IMR-90 (cell line): ENCODE data around the gene ATP4B. TPM values are rescaled to one million over a fixed set of nuclear protein-coding genes. Genes with fewer than 3 reads are reported as not detected.

ENCODE experiments used
- ATAC-seq: fragments of 200-7000 bp; cut with Tn5 transposase; 2 replicates; pipeline ENCODE4 v1.9.1; 2020; ENCODE audit warnings: low read depth, mild to moderate bottlenecking, moderate library complexity
- BruUV-seq: library from RNA; stranded (reverse); fragments of 400-500 nt; replicated peaks from 2 replicates; lab custom pipeline; 2021; lab: Mats Ljungman, UMichigan
- CTCF ChIA-PET: fragments of 300-600 bp; formaldehyde crosslinking; extraction: SDS; loops from one replicate; lab custom pipeline; 2021; ENCODE audit warnings: antibody characterized with exemption; lab: Yijun Ruan, JAX
- POLR2A ChIA-PET: fragments of 300-600 bp; sonication (Branson Sonifier 250); formaldehyde crosslinking; loops from one replicate; lab custom pipeline; 2022; ENCODE audit warnings: antibody characterized with exemption; ENCODE audit not compliant: unreplicated experiment; lab: Charles Lee
- DNase-seq: peaks from one replicate; pipeline ENCODE4 v3.0.0; 2013
- H2AFZ ChIP-seq: replicated peaks from 2 replicates; pipeline ENCODE3; 2013; ENCODE audit warnings: low read length, mild to moderate bottlenecking; ENCODE audit not compliant: poor library complexity
- H2AK5ac ChIP-seq: 2 replicates; pipeline ENCODE4 v1.6.1; 2013; ENCODE audit warnings: low read depth, low read length, inconsistent platforms
- H2AK9ac ChIP-seq: replicated peaks from 2 replicates; pipeline ENCODE3; 2013; ENCODE audit warnings: mild to moderate bottlenecking, low read depth, low read length, moderate library complexity; ENCODE audit not compliant: poor library complexity
- H2BK120ac ChIP-seq: 2 replicates; pipeline ENCODE4 v1.6.1; 2013; ENCODE audit warnings: low read depth, low read length, inconsistent platforms
- H2BK15ac ChIP-seq: 3 replicates; pipeline ENCODE4 v1.6.1; 2013; ENCODE audit warnings: low read depth, low read length, inconsistent platforms
- H2BK20ac ChIP-seq: 2 replicates; pipeline ENCODE4 v1.6.1; 2013; ENCODE audit warnings: low read depth, mild to moderate bottlenecking, inconsistent platforms, low read length, moderate library complexity
- H2BK5ac ChIP-seq: 2 replicates; pipeline ENCODE4 v1.6.1; 2013; ENCODE audit warnings: mild to moderate bottlenecking, low read depth, low read length, inconsistent platforms; ENCODE audit not compliant: poor library complexity, severe bottlenecking
- H3K14ac ChIP-seq: replicated peaks from 2 replicates; pipeline ENCODE4 v1.6.1; 2013; ENCODE audit warnings: low read depth, low read length, inconsistent platforms
- H3K18ac ChIP-seq: 2 replicates; pipeline ENCODE4 v1.6.1; 2013; ENCODE audit warnings: low read depth, low read length, control low read depth
- H3K23ac ChIP-seq: 2 replicates; pipeline ENCODE4 v1.6.1; 2013; ENCODE audit warnings: low read depth, low read length, inconsistent platforms
- H3K27ac ChIP-seq: 2 replicates; pipeline ENCODE4 v1.5.1; 2013; ENCODE audit warnings: mild to moderate bottlenecking, control low read depth, low read length; ENCODE audit not compliant: insufficient read depth
- H3K27me3 ChIP-seq: 2 replicates; pipeline ENCODE4 v1.6.1; 2013; ENCODE audit warnings: low read length; ENCODE audit not compliant: control insufficient read depth, insufficient read depth
- H3K36me3 ChIP-seq: 2 replicates; pipeline ENCODE4 v1.6.1; 2013; ENCODE audit warnings: low read length, mixed read lengths; ENCODE audit not compliant: control insufficient read depth, insufficient read depth
- H3K4ac ChIP-seq: 2 replicates; pipeline ENCODE4 v1.6.1; 2013; ENCODE audit warnings: low read depth, low read length, inconsistent platforms
- H3K4me1 ChIP-seq: 2 replicates; pipeline ENCODE4 v1.6.1; 2013; ENCODE audit warnings: low read length, mixed read lengths; ENCODE audit not compliant: control insufficient read depth, insufficient read depth
- H3K4me2 ChIP-seq: 2 replicates; pipeline ENCODE4 v1.6.1; 2013; ENCODE audit warnings: low read depth, mild to moderate bottlenecking, control low read depth, low read length, moderate library complexity
- H3K4me3 ChIP-seq: 2 replicates; pipeline ENCODE4 v1.5.1; 2013; ENCODE audit warnings: low read depth, mild to moderate bottlenecking, control low read depth, low read length, moderate library complexity; ENCODE audit not compliant: insufficient read depth
- H3K56ac ChIP-seq: 2 replicates; pipeline ENCODE4 v1.6.1; 2013; ENCODE audit warnings: low read length, inconsistent platforms; ENCODE audit not compliant: insufficient read depth; ENCODE audit errors: extremely low read depth
- H3K79me1 ChIP-seq, 2 experiments: 2 replicates each; pipeline ENCODE4 v1.6.1; 2013; ENCODE audit warnings: low read length in 2 of 2, inconsistent platforms in 1 of 2, low read depth in 1 of 2
- H3K9ac ChIP-seq: 2 replicates; pipeline ENCODE4 v1.6.1; 2013; ENCODE audit warnings: low read depth, low read length, control low read depth
- H3K9me1 ChIP-seq: 2 replicates; pipeline ENCODE4 v1.6.1; 2013; ENCODE audit warnings: low read length, inconsistent platforms; ENCODE audit not compliant: insufficient read depth
- H3K9me3 ChIP-seq: 2 replicates; pipeline ENCODE4 v1.6.1; 2013; ENCODE audit warnings: low read length; ENCODE audit not compliant: control insufficient read depth, insufficient read depth
- H4K20me1 ChIP-seq: 2 replicates; pipeline ENCODE4 v1.6.1; 2013; ENCODE audit warnings: low read length, inconsistent platforms; ENCODE audit not compliant: insufficient read depth
- H4K5ac ChIP-seq: 2 replicates; pipeline ENCODE4 v1.6.1; 2013; ENCODE audit warnings: mild to moderate bottlenecking, low read depth, low read length, control low read depth
- H4K8ac ChIP-seq, 2 experiments: 2 replicates each; pipeline ENCODE4 v1.6.1; 2013; ENCODE audit warnings: low read depth in 2 of 2, low read length in 2 of 2, control low read depth in 1 of 2, inconsistent platforms in 1 of 2
- H4K91ac ChIP-seq: 2 replicates; pipeline ENCODE4 v1.6.1; 2013; ENCODE audit warnings: low read depth, low read length, inconsistent platforms; ENCODE audit not compliant: insufficient read depth
- BHLHE40 ChIP-seq: fragments of 150-350 bp; IDR thresholded peaks from 2 replicates; pipeline ENCODE4 v1.6.1; 2016; ENCODE audit warnings: mild to moderate bottlenecking, low read depth, low read length
- CEBPB ChIP-seq: IDR thresholded peaks from 2 replicates; pipeline ENCODE4 v1.6.1; 2012; ENCODE audit warnings: low read depth, low read length, improper control_type of control experiment
- CHD1 ChIP-seq: IDR thresholded peaks from 2 replicates; pipeline ENCODE4 v1.6.1; 2012; ENCODE audit warnings: low read depth, low read length, improper control_type of control experiment
- ELK1 ChIP-seq: fragments of 150-350 bp; IDR thresholded peaks from 2 replicates; pipeline ENCODE4 v1.6.1; 2016; ENCODE audit warnings: low read depth, mild to moderate bottlenecking, low read length, moderate library complexity, borderline replicate concordance
- FOS ChIP-seq: fragments of 150-350 bp; IDR thresholded peaks from 2 replicates; pipeline ENCODE4 v1.6.1; 2016; ENCODE audit warnings: low read depth, low read length
- MAFK ChIP-seq: IDR thresholded peaks from 2 replicates; pipeline ENCODE4 v1.6.1; 2012; ENCODE audit warnings: low read depth, low read length, improper control_type of control experiment
- MAZ ChIP-seq: IDR thresholded peaks from 2 replicates; pipeline ENCODE4 v1.6.1; 2012; ENCODE audit warnings: low read depth, mild to moderate bottlenecking, low read length, improper control_type of control experiment, moderate library complexity, borderline replicate concordance
- NFE2L2 ChIP-seq: fragments of 150-350 bp; IDR thresholded peaks from 2 replicates; pipeline ENCODE4 v1.6.1; 2016; ENCODE audit warnings: low read depth, mild to moderate bottlenecking, low read length
- POLR2A ChIP-seq: IDR thresholded peaks from 2 replicates; pipeline ENCODE4 v1.6.1; 2012; ENCODE audit warnings: mild to moderate bottlenecking, low read depth, low read length
- RAD21 ChIP-seq: IDR thresholded peaks from 2 replicates; pipeline ENCODE4 v1.6.1; 2012; ENCODE audit warnings: low read length, improper control_type of control experiment
- RCOR1 ChIP-seq: IDR thresholded peaks from 2 replicates; pipeline ENCODE4 v1.6.1; 2012; ENCODE audit warnings: mild to moderate bottlenecking, low read length, improper control_type of control experiment; ENCODE audit not compliant: insufficient replicate concordance
- RFX5 ChIP-seq: IDR thresholded peaks from 2 replicates; pipeline ENCODE4 v1.8.0; 2012; ENCODE audit warnings: low read depth, mild to moderate bottlenecking, low read length, moderate library complexity
- SMC3 ChIP-seq: fragments of 150-350 bp; IDR thresholded peaks from 2 replicates; pipeline ENCODE4 v1.6.1; 2016; ENCODE audit warnings: low read depth, mild to moderate bottlenecking, antibody characterized with exemption, low read length, moderate library complexity
- WGBS, 2 experiments: methylation state at CpG; one replicate each; pipeline versions ENCODE4 v1.1.5 to v1.1.7; 2013; ENCODE audit warnings: missing lambda C conversion rate in 2 of 2; ENCODE audit not compliant: insufficient read length in 1 of 2; ENCODE audit errors: extremely low coverage in 2 of 2; 5-methylcytosine and 5-hydroxymethylcytosine counted together
- dilution Hi-C: fragments of 300-500 bp; cut with HindIII; formaldehyde crosslinking; loops from one replicate; pipeline ENCODE4 v1.14.3; 2018; ENCODE audit warnings: low sequenced_read_pairs; ENCODE audit not compliant: unreplicated experiment
- in situ Hi-C: fragments of 300-500 bp; cut with MboI; formaldehyde crosslinking; loops from 3 replicates; pipeline ENCODE4 v1.14.3; 2019; ENCODE audit warnings: low sequenced_read_pairs, inconsistent platforms, mixed read lengths
- intact Hi-C: fragments of 100-400 bp; cut with micrococcal nuclease; formaldehyde crosslinking; loops from 2 replicates; pipeline ENCODE4 v1.10.0; 2022
- polyA plus RNA-seq, 3 experiments: library from polyadenylated mRNA; depleted of rRNA; stranded (reverse); fragments of >200 nt; gene quantifications; 2 replicates each; pipeline ENCODE4 v1.2.3, GENCODE V29; 2012; ENCODE audit warnings: low replicate concordance in 1 of 3
- total RNA-seq: library from RNA; depleted of rRNA; stranded (reverse); fragments of >200 nt; gene quantifications from 2 replicates; pipeline ENCODE4 v1.2.3, GENCODE V29; 2012
- TF ChIP-seq, protein P1 (sequence below): fragments of 150-350 bp; IDR thresholded peaks from 2 replicates; pipeline ENCODE4 v1.6.1; 2017; ENCODE audit warnings: mild to moderate bottlenecking, antibody characterized with exemption, low read length, low read depth

The ATP4B gene
- total and polyA plus RNA-seq, 2 of the 4 experiments (the other 2 are of a cell fraction) = not detected

DNA sequence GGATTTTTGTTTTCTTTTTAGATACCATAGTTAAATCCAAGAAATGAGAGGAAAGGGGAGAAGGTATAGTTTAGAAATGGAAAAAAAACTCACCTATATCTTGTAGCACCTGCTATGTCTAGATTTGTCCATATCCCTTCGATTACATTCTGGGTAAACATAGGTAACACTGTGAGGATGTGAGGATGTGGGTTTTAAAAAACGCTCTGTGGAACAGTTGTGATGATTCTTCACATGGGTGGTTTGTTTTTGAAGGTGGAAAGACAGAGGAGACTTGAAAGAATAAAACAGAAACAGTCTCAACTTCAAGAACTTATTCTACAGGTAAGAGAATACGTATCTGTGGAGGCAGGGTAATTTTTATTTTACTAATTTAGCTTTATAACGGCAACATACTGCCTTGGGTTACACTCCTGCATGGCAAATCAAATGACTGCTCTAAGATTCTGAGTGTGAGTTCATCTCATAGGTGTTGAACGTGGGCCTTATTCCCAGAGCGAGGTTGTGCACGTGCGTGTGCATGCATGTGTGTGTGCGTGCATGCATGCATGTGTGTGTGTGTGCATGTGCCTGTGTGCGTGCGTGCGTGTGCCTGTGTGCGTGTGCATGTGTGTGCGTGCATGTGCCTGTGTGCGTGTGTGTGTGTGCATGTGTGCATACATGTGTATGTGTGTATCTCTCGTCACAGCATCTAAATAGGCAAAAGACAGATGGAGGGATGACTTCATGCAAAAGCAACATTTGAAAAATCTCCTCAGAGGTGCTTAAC is 23.5 kb downstream of the ATP4B start:
- ATAC-seq (no peak), DNase-seq (no peak)
- Histone ChIP-seq H3K9ac (no peak overlapping the region), H3K4ac (no peak overlapping the region), H2AFZ (no peak overlapping the region), H3K36me3 (peaks cover 68% of the 10 kb centered on the region), H3K9me1 (peaks cover 13% of the 10 kb centered on the region), H4K5ac (no peak overlapping the region), H3K56ac (no peak overlapping the region), H4K91ac (no peak overlapping the region), H3K27me3 (no peaks in the 10 kb centered on the region), H2BK120ac (no peak overlapping the region), H2AK9ac (no peak overlapping the region), H3K9me3 (no peaks in the 10 kb centered on the region), H4K8ac (no peak overlapping the region), H3K27ac (no peak overlapping the region), H3K4me3 (no peak overlapping the region), H3K18ac (no peak overlapping the region), H2BK5ac (no peak overlapping the region), H3K4me1 (no peaks in the 10 kb centered on the region), H2BK15ac (no peak overlapping the region), H3K14ac (no peak overlapping the region), H3K23ac (no peak overlapping the region), H4K20me1 (peaks cover 2% of the 10 kb centered on the region; the same call in 1 of the 2 replicates), H2AK5ac (no peak overlapping the region), H3K4me2 (no peak overlapping the region), H3K79me1 (peaks cover 22 to 61% of the 10 kb centered on the region in 2 experiments), H2BK20ac (no peak overlapping the region)
- TF ChIP-seq BHLHE40 = no peak
- TF ChIP-seq FOS = no peak
- no peak for TF ChIP-seq RFX5
- TF ChIP-seq CHD1 = no peak
- no peak for TF ChIP-seq MAZ
- no peak for TF ChIP-seq ELK1
- TF ChIP-seq RAD21 = no peak
- no peak for TF ChIP-seq POLR2A
- TF ChIP-seq, protein P1, sequence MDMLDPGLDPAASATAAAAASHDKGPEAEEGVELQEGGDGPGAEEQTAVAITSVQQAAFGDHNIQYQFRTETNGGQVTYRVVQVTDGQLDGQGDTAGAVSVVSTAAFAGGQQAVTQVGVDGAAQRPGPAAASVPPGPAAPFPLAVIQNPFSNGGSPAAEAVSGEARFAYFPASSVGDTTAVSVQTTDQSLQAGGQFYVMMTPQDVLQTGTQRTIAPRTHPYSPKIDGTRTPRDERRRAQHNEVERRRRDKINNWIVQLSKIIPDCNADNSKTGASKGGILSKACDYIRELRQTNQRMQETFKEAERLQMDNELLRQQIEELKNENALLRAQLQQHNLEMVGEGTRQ = no peak
- TF ChIP-seq RCOR1 = no peak
- no peak for TF ChIP-seq CEBPB
- no peak for TF ChIP-seq NFE2L2
- TF ChIP-seq MAFK = no peak
- TF ChIP-seq SMC3 = no peak
- intact Hi-C loops (no loop called here), in situ Hi-C loops (no loop called here), dilution Hi-C loops (no loop called here)
- WGBS, 2 experiments = 97% methylated on average over 12 of the region's 16 CpGs; no CpG with 5 or more reads in 1 of the 2 experiments
- ChIA-PET POLR2A (no interaction called here), CTCF (no interaction called here)
- BruUV-seq = no TSS peak
